GM23248 (cell line): ENCODE measurements around the gene AKAP13. TPM values are rescaled to one million over a fixed set of nuclear protein-coding genes. Genes with fewer than 3 reads are reported as not detected.
A peak's percentile ranks its signal among the peaks of the same experiment; 100 is the strongest.

Experiments used
- DNase-seq: peaks from one replicate; pipeline ENCODE4 v3.0.0-alpha.2; 2015
- H2AFZ ChIP-seq: fragments of 200-600 bp; sonication (generic); 2 replicates; pipeline ENCODE4 v1.6.1; 2016; ENCODE audit warnings: antibody characterized with exemption
- H3F3A ChIP-seq: fragments of 200-600 bp; sonication (generic); 2 replicates; pipeline ENCODE4 v1.6.1; 2016; ENCODE audit warnings: mild to moderate bottlenecking, antibody characterized with exemption, mixed run types; ENCODE audit not compliant: insufficient read depth
- H3K27ac ChIP-seq: fragments of 200-600 bp; sonication (generic); 2 replicates; pipeline ENCODE4 v1.5.1; 2016; ENCODE audit warnings: mild to moderate bottlenecking
- H3K27me3 ChIP-seq: fragments of 200-600 bp; sonication (generic); replicated peaks from 2 replicates; pipeline ENCODE4 v1.6.1; 2016; ENCODE audit warnings: mild to moderate bottlenecking; ENCODE audit not compliant: insufficient read depth
- H3K36me3 ChIP-seq: fragments of 200-600 bp; sonication (generic); 2 replicates; pipeline ENCODE4 v1.6.1; 2016; ENCODE audit warnings: low read depth, mild to moderate bottlenecking
- H3K4me1 ChIP-seq: fragments of 200-600 bp; sonication (generic); 2 replicates; pipeline ENCODE4 v1.6.1; 2016; ENCODE audit warnings: mild to moderate bottlenecking; ENCODE audit not compliant: insufficient read depth
- H3K4me2 ChIP-seq: fragments of 200-600 bp; sonication (generic); one replicate; pipeline ENCODE4 v1.6.1; 2016; ENCODE audit warnings: mild to moderate bottlenecking; ENCODE audit not compliant: unreplicated experiment
- H3K4me3 ChIP-seq: fragments of 200-600 bp; sonication (generic); 2 replicates; pipeline ENCODE4 v1.5.1; 2016; ENCODE audit warnings: mild to moderate bottlenecking
- H3K79me2 ChIP-seq: fragments of 200-600 bp; sonication (generic); 2 replicates; pipeline ENCODE4 v1.6.1; 2016; ENCODE audit warnings: mild to moderate bottlenecking; ENCODE audit not compliant: insufficient read depth
- H3K9ac ChIP-seq: fragments of 200-600 bp; sonication (generic); 2 replicates; pipeline ENCODE4 v1.6.1; 2016; ENCODE audit warnings: mild to moderate bottlenecking
- H3K9me2 ChIP-seq: fragments of 200-600 bp; sonication (generic); 2 replicates; pipeline ENCODE4 v1.6.1; 2016; ENCODE audit warnings: mixed run types, mild to moderate bottlenecking, moderate library complexity; ENCODE audit not compliant: insufficient read depth
- H3K9me3 ChIP-seq: fragments of 200-600 bp; sonication (generic); one replicate; pipeline ENCODE4 v1.6.1; 2017; ENCODE audit warnings: low read depth
- H4K20me1 ChIP-seq: fragments of 200-600 bp; sonication (generic); 2 replicates; pipeline ENCODE4 v1.6.0; 2016; ENCODE audit not compliant: insufficient read depth
- EZH2 ChIP-seq: fragments of 200-600 bp; sonication (generic); IDR thresholded peaks from 2 replicates; pipeline ENCODE4 v1.6.1; 2018; ENCODE audit warnings: antibody characterized with exemption, mild to moderate bottlenecking; ENCODE audit not compliant: insufficient read depth, poor library complexity, severe bottlenecking
- EZH2phosphoT487 ChIP-seq: fragments of 200-600 bp; sonication (generic); IDR thresholded peaks from 2 replicates; pipeline ENCODE4 v1.6.1; 2018; ENCODE audit warnings: antibody characterized with exemption, moderate library complexity, mild to moderate bottlenecking, low read depth; ENCODE audit not compliant: insufficient read depth
- WGBS, 2 experiments: methylation state at CpG; one replicate each; pipeline ENCODE4 v1.1.6; 2015 to 2017; ENCODE audit warnings: low lambda C conversion rate in 2 of 2, low coverage in 1 of 2; ENCODE audit errors: missing lambda C conversion rate in 2 of 2; 5-methylcytosine and 5-hydroxymethylcytosine counted together
- in situ Hi-C: fragments of 300-500 bp; cut with MboI; formaldehyde crosslinking; loops from 2 replicates; pipeline ENCODE4 v1.15.0; 2020
- polyA plus RNA-seq: library from polyadenylated mRNA; unstranded; fragments of >200 nt; fragmentation: Nextera tagmentation; extraction: Ambion mirVana; gene quantifications from 2 replicates; pipeline ENCODE4 v1.2.1, GENCODE V29; 2016
- total RNA-seq: library from RNA; depleted of rRNA; stranded (reverse); fragments of >200 nt; shearing (Covaris generic); gene quantifications from 2 replicates; pipeline ENCODE4 v1.2.3, GENCODE V29; 2014

Gene AKAP13
- total and polyA plus RNA-seq, 2 experiments from 2014 or later: 26.5 to 27.7 TPM

DNA sequence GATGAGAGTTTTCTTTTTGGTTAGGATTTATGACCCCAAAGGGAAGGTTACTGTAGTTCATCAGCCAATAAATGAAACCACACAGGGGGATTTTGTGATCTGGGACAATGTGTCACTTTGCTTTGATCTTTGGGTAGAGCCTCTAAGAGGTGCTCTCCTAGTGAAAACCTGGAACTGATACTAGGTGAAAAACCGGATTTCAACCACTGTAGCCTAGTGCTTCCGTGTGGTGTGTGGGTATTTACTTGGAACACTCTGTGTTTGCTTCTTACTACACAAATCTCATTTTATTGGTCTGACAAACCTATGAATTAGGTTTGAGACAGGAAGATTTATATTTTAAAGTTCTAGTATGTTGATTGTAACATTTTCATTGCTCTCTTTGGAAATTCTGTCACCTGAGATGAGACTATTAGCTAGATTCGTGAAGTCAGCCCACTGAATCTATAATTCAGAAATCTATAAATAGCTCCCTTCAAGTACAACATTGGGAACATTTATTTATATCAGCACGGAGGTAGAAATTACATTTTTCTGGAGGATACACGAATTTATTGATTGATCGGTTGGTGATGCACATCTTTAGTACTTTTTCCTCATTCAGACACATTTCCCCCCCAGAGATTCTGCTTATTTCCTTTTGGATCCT, 119.8 kb downstream of the AKAP13 start:
- no peak overlapping the region for H3K27ac ChIP-seq
- H3K36me3 ChIP-seq: no peaks in the 10 kb centered on the region
- H3F3A ChIP-seq: no peaks in the 10 kb centered on the region
- no peaks in the 10 kb centered on the region for H3K27me3 ChIP-seq
- no peak for DNase-seq
- 57 to 58% methylated on average over 6 of the region's 6 CpGs for WGBS, 2 experiments
- H3K9me3 ChIP-seq: no peaks in the 10 kb centered on the region
- TF ChIP-seq EZH2phosphoT487 (no peak), EZH2 (no peak)
- H3K4me2 ChIP-seq: no peak overlapping the region
- H3K4me3 ChIP-seq: no peak overlapping the region
- H3K79me2 ChIP-seq: peaks cover 100% of the 10 kb centered on the region
- no peaks in the 10 kb centered on the region for H3K4me1 ChIP-seq
- in situ Hi-C loops: no loop called here
- no peaks in the 10 kb centered on the region for H3K9me2 ChIP-seq
- no peak overlapping the region for H3K9ac ChIP-seq
- no peaks in the 10 kb centered on the region for H4K20me1 ChIP-seq
- H2AFZ ChIP-seq: no peak overlapping the region

DNA sequence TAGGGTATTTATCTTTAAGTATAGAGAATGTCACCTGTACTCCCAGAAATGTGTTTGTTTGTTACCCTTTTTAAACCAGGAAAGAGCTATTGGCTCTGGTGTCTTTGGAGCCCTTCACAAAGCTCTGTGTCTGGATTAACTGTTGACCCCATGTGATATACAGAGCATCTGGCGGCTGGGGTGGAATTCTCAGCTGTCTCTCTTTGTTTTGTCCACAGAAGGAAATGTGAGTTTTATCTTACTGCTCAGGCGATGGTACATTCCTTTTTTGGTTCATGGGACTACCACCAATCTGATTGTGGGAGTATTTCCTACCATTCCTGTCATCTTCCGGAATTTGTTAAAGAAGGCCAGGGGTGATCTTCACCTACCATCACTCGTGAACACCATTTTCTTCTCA, 120.3 kb downstream of the AKAP13 start:
- H3K27ac ChIP-seq: no peak overlapping the region
- no peaks in the 10 kb centered on the region for H3F3A ChIP-seq
- H2AFZ ChIP-seq: no peak overlapping the region
- in situ Hi-C loops: no loop called here
- H3K4me3 ChIP-seq: no peak overlapping the region
- DNase-seq: no peak
- no peaks in the 10 kb centered on the region for H3K9me2 ChIP-seq
- no peak overlapping the region for H3K9ac ChIP-seq
- no peaks in the 10 kb centered on the region for H3K27me3 ChIP-seq
- H3K4me1 ChIP-seq: no peaks in the 10 kb centered on the region
- no peak overlapping the region for H3K4me2 ChIP-seq
- no peak for TF ChIP-seq EZH2phosphoT487
- no peak for TF ChIP-seq EZH2
- H3K9me3 ChIP-seq: no peaks in the 10 kb centered on the region
- 87 to 88% methylated on average over 4 of the region's 4 CpGs for WGBS, 2 experiments
- peaks cover 100% of the 10 kb centered on the region for H3K79me2 ChIP-seq
- no peaks in the 10 kb centered on the region for H3K36me3 ChIP-seq
- no peaks in the 10 kb centered on the region for H4K20me1 ChIP-seq

DNA sequence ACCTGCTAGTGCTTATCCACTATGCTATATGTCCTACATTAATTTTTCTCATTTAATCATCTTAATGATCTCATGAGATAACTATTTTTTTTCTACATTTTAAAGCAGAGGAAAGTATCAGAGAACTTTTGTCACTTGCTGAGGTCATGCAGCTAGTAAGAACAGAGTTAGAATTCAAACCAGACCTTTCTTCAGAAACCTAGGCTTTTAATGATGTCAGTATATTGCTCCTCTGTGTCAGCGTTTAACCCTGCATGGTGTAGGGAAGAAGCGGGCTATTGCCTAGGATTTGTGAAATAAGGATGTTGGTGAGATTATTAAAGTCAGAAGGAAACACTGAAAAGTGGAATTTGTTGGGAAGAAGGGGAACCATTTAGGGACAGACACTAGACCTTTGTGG, 121.2 kb downstream of the AKAP13 start:
- Histone ChIP-seq H4K20me1 (no peaks in the 10 kb centered on the region), H3K9me3 (no peaks in the 10 kb centered on the region), H3K9me2 (no peaks in the 10 kb centered on the region), H3K9ac (no peak overlapping the region), H2AFZ (no peak overlapping the region), H3K36me3 (no peaks in the 10 kb centered on the region), H3K4me3 (no peak overlapping the region), H3K4me2 (no peak overlapping the region), H3K27ac (no peak overlapping the region), H3K79me2 (peaks cover 99% of the 10 kb centered on the region), H3K27me3 (no peaks in the 10 kb centered on the region), H3F3A (no peaks in the 10 kb centered on the region), H3K4me1 (no peaks in the 10 kb centered on the region)
- no peak for TF ChIP-seq EZH2phosphoT487
- TF ChIP-seq EZH2: no peak
- 66 to 75% methylated on average over 2 of the region's 2 CpGs for WGBS, 2 experiments
- in situ Hi-C loops: no loop called here
- DNase-seq: peak; percentile 26

DNA sequence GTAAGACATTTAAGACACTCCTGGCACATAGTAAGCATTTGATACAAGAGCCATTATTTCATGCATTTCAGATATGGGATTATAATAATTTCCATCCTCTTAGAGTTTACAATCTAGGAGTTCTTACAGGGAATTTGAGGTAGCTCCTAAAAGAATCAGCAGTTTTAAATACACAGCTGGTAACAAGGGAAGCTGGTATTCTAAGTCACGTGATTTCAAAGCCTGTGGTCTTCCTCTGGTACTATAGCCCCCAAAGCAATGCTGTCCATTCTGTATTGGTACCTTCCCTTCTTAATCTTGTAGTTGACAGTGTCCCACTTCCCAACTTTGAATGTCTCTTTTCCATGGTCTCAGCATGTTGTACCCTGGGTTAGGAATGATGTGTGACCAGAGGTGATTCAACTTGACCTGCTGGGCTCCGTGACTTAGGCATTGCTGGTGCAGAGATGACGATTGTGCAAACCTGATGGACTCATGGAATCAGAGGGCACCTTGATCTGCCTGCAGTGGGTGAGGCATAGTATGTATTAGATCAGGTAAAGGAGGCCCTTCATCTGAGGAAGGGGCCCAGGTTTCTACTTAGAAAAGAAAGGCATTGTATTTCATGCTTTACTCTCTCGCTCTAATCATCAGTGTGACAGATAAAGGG, 122.9 kb downstream of the AKAP13 start:
- in situ Hi-C loops: no loop called here
- H4K20me1 ChIP-seq: no peaks in the 10 kb centered on the region
- no peak overlapping the region for H3K9ac ChIP-seq
- H3K9me2 ChIP-seq: no peaks in the 10 kb centered on the region
- no peaks in the 10 kb centered on the region for H3K27me3 ChIP-seq
- no peaks in the 10 kb centered on the region for H3K9me3 ChIP-seq
- no peaks in the 10 kb centered on the region for H3K4me1 ChIP-seq
- no peak overlapping the region for H2AFZ ChIP-seq
- no peak overlapping the region for H3K4me3 ChIP-seq
- WGBS, 2 experiments: 45 to 49% methylated on average over 4 of the region's 4 CpGs
- no peak overlapping the region for H3K27ac ChIP-seq
- H3K79me2 ChIP-seq: peaks cover 99% of the 10 kb centered on the region
- no peak for DNase-seq
- no peak for TF ChIP-seq EZH2
- no peak for TF ChIP-seq EZH2phosphoT487
- no peaks in the 10 kb centered on the region for H3K36me3 ChIP-seq
- no peak overlapping the region for H3K4me2 ChIP-seq
- H3F3A ChIP-seq: no peaks in the 10 kb centered on the region
